ENCODE results near the gene TIGAR. TPM values are rescaled to one million over a fixed set of nuclear protein-coding genes. Genes with fewer than 3 reads are reported as not detected.

TIGAR gene
- total and polyA plus RNA-seq, 2 donors (not counting 3 experiments of a cell fraction or from before 2014, with no cell fraction given) = 5.6 to 31.2 TPM

DNA sequence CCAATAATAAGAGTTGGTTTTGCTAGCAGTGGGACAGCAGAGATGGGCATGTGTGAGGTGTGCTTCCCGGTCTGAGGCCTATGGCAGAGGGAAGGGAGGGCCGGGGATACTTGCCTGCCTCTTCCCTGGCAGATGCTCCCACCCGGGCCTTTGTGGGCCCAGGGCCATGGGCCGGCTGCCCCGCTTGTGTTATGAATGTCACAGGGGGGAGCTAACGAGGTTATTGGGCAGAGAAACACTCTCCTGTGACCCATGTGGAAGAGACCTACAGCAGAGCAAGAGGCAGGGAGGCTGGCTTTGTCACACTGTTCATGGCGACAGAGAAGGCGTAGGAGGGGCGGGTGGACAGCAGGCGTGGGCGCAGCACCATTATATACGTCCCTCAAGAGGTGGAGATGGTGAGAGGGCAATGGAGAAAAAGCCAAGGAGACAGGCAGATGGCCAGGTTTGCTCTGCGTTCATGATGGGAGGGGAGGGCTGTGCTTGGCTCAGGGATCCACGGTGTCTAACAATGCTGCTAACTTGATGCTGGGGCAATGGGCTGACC is 34.2 kb upstream of the TIGAR start:
- Histone ChIP-seq H3K9me3 (replicated peaks; ENCODE audit: control insufficient read depth, insufficient read depth, low read length) (no peaks in the 10 kb centered on the region), H3K36me3 (ENCODE audit: control insufficient read depth in 2 of 2, extremely low read depth in 1 of 2, insufficient read depth in 2 of 2, low read length in 2 of 2) (no peaks in the 10 kb centered on the region), H3K4me1 (ENCODE audit: control insufficient read depth, extremely low read depth, insufficient read depth, low read length) (no peaks in the 10 kb centered on the region), H3K27ac (ENCODE audit: insufficient read depth, low read depth, low read length) (no peak overlapping the region), H3K9ac (replicated peaks; ENCODE audit: extremely low read depth, insufficient read depth, low read length) (no peak overlapping the region), H2AFZ (ENCODE audit: low read depth, low read length) (no peak overlapping the region), H3K4me2 (ENCODE audit: insufficient read depth, low read length) (no peak overlapping the region), H3K27me3 (ENCODE audit: control insufficient read depth in 2 of 2, insufficient read depth in 2 of 2, low read length in 2 of 2) (no peaks in the 10 kb centered on the region), H4K20me1 (replicated peaks; ENCODE audit: control insufficient read depth, extremely low read depth, insufficient read depth, low read length) (no peaks in the 10 kb centered on the region), H3K4me3 (replicated peaks in 1 of 3; ENCODE audit: insufficient read depth in 1 of 3, low read depth in 1 of 3, low read length in 3 of 3) (no peak overlapping the region), H3K9me1 (replicated peaks; ENCODE audit: control insufficient read depth, extremely low read depth, insufficient read depth, low read length) (no peaks in the 10 kb centered on the region), H3K79me2 (ENCODE audit: control insufficient read depth, insufficient read depth, low read length) (no peaks in the 10 kb centered on the region)
- ChIA-PET POLR2A (no interaction called here), CTCF (interaction anchor here (4.7 kb wide), 1 partner anchor 10 kb away, joined by 29 read pairs; no protein-coding TSS in a partner anchor)
- intact Hi-C loops (cut with micrococcal nuclease) (no loop called here), dilution Hi-C loops (cut with MboI; ENCODE audit: extremely low pct_ligation_motif_present, low sequenced_read_pairs) (no loop called here)
- no TSS peak for BruUV-seq (replicated peaks)
- DNase-seq (ENCODE audit: low read depth, low spot score) (no peak), FAIRE-seq (no peak)
- TF ChIP-seq GATA2 (IDR thresholded peaks at IDR 0.05; ENCODE audit: insufficient read depth, insufficient read length, low read depth, low read length) (no peak), MYC (IDR thresholded peaks at IDR 0.05; ENCODE audit: low read depth, low read length) (no peak), POLR2A (IDR thresholded peaks at IDR 0.05; ENCODE audit: low read depth, low read length) (no peak), POLR2AphosphoS5 (IDR thresholded peaks at IDR 0.05; ENCODE audit: insufficient read depth, low read depth, low read length) (no peak), FOS (IDR thresholded peaks at IDR 0.05; ENCODE audit: borderline replicate concordance, insufficient read depth, low read length) (no peak), EZH2 (IDR thresholded peaks at IDR 0.05; ENCODE audit: borderline replicate concordance, low read depth, low read length, severe bottlenecking) (no peak), JUN (IDR thresholded peaks at IDR 0.05; ENCODE audit: borderline replicate concordance, insufficient read depth, insufficient read length, low read depth) (no peak)
- TF ChIP-seq, protein P1, sequence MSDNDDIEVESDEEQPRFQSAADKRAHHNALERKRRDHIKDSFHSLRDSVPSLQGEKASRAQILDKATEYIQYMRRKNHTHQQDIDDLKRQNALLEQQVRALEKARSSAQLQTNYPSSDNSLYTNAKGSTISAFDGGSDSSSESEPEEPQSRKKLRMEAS (IDR thresholded peaks at IDR 0.05; ENCODE audit: insufficient read depth, insufficient read length) = no peak
- TF ChIP-seq, protein P2, sequence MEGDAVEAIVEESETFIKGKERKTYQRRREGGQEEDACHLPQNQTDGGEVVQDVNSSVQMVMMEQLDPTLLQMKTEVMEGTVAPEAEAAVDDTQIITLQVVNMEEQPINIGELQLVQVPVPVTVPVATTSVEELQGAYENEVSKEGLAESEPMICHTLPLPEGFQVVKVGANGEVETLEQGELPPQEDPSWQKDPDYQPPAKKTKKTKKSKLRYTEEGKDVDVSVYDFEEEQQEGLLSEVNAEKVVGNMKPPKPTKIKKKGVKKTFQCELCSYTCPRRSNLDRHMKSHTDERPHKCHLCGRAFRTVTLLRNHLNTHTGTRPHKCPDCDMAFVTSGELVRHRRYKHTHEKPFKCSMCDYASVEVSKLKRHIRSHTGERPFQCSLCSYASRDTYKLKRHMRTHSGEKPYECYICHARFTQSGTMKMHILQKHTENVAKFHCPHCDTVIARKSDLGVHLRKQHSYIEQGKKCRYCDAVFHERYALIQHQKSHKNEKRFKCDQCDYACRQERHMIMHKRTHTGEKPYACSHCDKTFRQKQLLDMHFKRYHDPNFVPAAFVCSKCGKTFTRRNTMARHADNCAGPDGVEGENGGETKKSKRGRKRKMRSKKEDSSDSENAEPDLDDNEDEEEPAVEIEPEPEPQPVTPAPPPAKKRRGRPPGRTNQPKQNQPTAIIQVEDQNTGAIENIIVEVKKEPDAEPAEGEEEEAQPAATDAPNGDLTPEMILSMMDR (IDR thresholded peaks at IDR 0.05; ENCODE audit: extremely low read depth in 1 of 2, insufficient read depth in 1 of 2, low read depth in 1 of 2, low read length in 2 of 2) = no peak
